Common myeloid progenitor, CD34-positive (primary cell): ENCODE results near the gene KRT34.

ENCODE experiments used
- CTCF ChIA-PET: fragments of 350-600 bp; sonication (Branson Sonifier 250); formaldehyde crosslinking; loops from one replicate; lab custom pipeline; 2021; ENCODE audit warnings: antibody characterized with exemption; lab: Charles Lee
- POLR2A ChIA-PET: fragments of 350-600 bp; sonication (Branson Sonifier 250); formaldehyde crosslinking; loops from one replicate; lab custom pipeline; 2021; ENCODE audit warnings: antibody characterized with exemption; lab: Charles Lee
- DNase-seq, 3 donors: peaks; one replicate each; pipeline versions ENCODE4 v3.0.0 to v3.0.0-alpha.2; 2013
- H3K27ac ChIP-seq, 2 experiments: 1 replicate in 1 of 2; 2 replicates in 1 of 2; pipeline ENCODE4 v1.7.0; 2013; ENCODE audit warnings: inconsistent platforms in 2 of 2, low read length in 2 of 2, mild to moderate bottlenecking in 2 of 2, low read depth in 1 of 2, moderate library complexity in 1 of 2; ENCODE audit not compliant: severe bottlenecking in 2 of 2, insufficient read depth in 1 of 2, poor library complexity in 1 of 2
- H3K27me3 ChIP-seq, 5 experiments: replicated peaks in 2 of 5; 1 replicate in 3 of 5; 2 replicates in 2 of 5; pipeline versions ENCODE4 v1.6.1 to v1.7.0; 2013; ENCODE audit warnings: low read length in 4 of 5, mild to moderate bottlenecking in 2 of 5, moderate library complexity in 2 of 5, inconsistent platforms in 1 of 5; ENCODE audit not compliant: insufficient read depth in 5 of 5, control insufficient read depth in 4 of 5
- H3K36me3 ChIP-seq, 4 experiments: 1 replicate in 2 of 4; 2 replicates in 2 of 4; pipeline versions ENCODE4 v1.6.1 to v1.7.0; 2013; ENCODE audit warnings: low read length in 3 of 4, control low read depth in 1 of 4, mild to moderate bottlenecking in 1 of 4; ENCODE audit not compliant: control insufficient read depth in 4 of 4, insufficient read depth in 4 of 4
- H3K4me1 ChIP-seq, 4 experiments: 1 replicate in 3 of 4; 2 replicates in 1 of 4; pipeline versions ENCODE4 v1.6.1 to v1.7.1; 2013; ENCODE audit warnings: low read length in 3 of 4, mild to moderate bottlenecking in 3 of 4, control low read depth in 1 of 4, inconsistent platforms in 1 of 4, moderate library complexity in 1 of 4; ENCODE audit not compliant: control insufficient read depth in 4 of 4, insufficient read depth in 4 of 4; ENCODE audit errors: control extremely low read depth in 1 of 4
- H3K4me3 ChIP-seq, 7 experiments: 1 replicate in 4 of 7; 2 replicates in 3 of 7; pipeline versions ENCODE4 v1.5.1 to v1.7.0; 2013; ENCODE audit warnings: mild to moderate bottlenecking in 7 of 7, low read length in 6 of 7, moderate library complexity in 6 of 7, inconsistent platforms in 2 of 7, low read depth in 2 of 7, control low read depth in 1 of 7; ENCODE audit not compliant: insufficient read depth in 4 of 7, control insufficient read depth in 1 of 7; ENCODE audit errors: extremely low read depth in 1 of 7
- H3K9me3 ChIP-seq, 5 experiments: 1 replicate in 4 of 5; 2 replicates in 1 of 5; pipeline versions ENCODE4 v1.6.1 to v1.7.1; 2013; ENCODE audit warnings: low read length in 4 of 5, mild to moderate bottlenecking in 2 of 5, inconsistent platforms in 1 of 5, low read depth in 1 of 5, moderate library complexity in 1 of 5; ENCODE audit not compliant: control insufficient read depth in 4 of 5, insufficient read depth in 2 of 5; ENCODE audit errors: control extremely low read depth in 1 of 5
- WGBS: methylation state at CpG from one replicate; pipeline ENCODE4 v1.1.5; 2013; ENCODE audit not compliant: insufficient coverage; 5-methylcytosine and 5-hydroxymethylcytosine counted together

The KRT34 gene

GRCh38 chr17:41421116-41421515 is 39.0 kb upstream of the KRT34 start:
- no peak overlapping the region for H3K4me3 ChIP-seq
- H3K27me3 ChIP-seq, result peaks cover 0 to 5% (median 0%) of the 10 kb centered on the region in 5 experiments
- no peak overlapping the region for H3K27ac ChIP-seq
- no peaks in the 10 kb centered on the region for H3K4me1 ChIP-seq
- no peak for DNase-seq
- POLR2A ChIA-PET, result no interaction called here
- CTCF ChIA-PET, result no interaction called here
- 95% methylated on average over 8 of the region's 9 CpGs for WGBS
- no peaks in the 10 kb centered on the region for H3K9me3 ChIP-seq
- no peaks in the 10 kb centered on the region for H3K36me3 ChIP-seq

DNA sequence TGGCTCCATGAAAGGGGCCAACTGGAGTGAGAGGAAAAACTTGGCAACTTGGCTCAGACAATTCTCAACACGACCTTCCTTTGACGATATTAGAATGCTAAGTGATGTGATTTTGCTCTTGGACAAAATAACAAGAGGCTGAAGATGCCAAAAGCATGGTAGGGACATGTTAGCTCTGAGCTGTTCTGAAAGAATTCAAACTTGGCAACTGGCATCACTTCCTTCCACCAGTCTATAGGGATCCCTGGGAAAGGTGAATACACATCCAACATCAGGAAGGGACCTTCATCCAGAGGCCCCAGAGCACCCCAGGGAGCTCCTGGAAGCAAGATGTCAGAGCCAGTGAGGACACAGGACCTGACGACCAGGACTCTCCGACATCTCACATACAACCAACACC is 38.0 kb upstream of the KRT34 start:
- no peaks in the 10 kb centered on the region for H3K36me3 ChIP-seq
- H3K27ac ChIP-seq, result no peak overlapping the region
- WGBS, result 100% methylated on average over 4 of the region's 4 CpGs
- ChIA-PET POLR2A (no interaction called here), CTCF (no interaction called here)
- H3K4me3 ChIP-seq, result no peak overlapping the region
- H3K27me3 ChIP-seq, result peaks cover 0 to 5% (median 0%) of the 10 kb centered on the region in 5 experiments
- no peaks in the 10 kb centered on the region for H3K9me3 ChIP-seq
- DNase-seq, result no peak
- no peaks in the 10 kb centered on the region for H3K4me1 ChIP-seq

- Histone ChIP-seq H3K27me3 (peaks cover 0 to 5% (median 0%) of the 10 kb centered on the region in 5 experiments), H3K36me3 (no peaks in the 10 kb centered on the region), H3K9me3 (no peaks in the 10 kb centered on the region), H3K27ac (no peak overlapping the region), H3K4me1 (no peaks in the 10 kb centered on the region), H3K4me3 (no peak overlapping the region)
- POLR2A ChIA-PET, result no interaction called here
- WGBS, result 100% methylated on average over 4 of the region's 4 CpGs
- no peak for DNase-seq
- CTCF ChIA-PET, result no interaction called here
Measured at GRCh38 chr17:41419716-41420115, 37.6 kb upstream of the KRT34 start.

DNA sequence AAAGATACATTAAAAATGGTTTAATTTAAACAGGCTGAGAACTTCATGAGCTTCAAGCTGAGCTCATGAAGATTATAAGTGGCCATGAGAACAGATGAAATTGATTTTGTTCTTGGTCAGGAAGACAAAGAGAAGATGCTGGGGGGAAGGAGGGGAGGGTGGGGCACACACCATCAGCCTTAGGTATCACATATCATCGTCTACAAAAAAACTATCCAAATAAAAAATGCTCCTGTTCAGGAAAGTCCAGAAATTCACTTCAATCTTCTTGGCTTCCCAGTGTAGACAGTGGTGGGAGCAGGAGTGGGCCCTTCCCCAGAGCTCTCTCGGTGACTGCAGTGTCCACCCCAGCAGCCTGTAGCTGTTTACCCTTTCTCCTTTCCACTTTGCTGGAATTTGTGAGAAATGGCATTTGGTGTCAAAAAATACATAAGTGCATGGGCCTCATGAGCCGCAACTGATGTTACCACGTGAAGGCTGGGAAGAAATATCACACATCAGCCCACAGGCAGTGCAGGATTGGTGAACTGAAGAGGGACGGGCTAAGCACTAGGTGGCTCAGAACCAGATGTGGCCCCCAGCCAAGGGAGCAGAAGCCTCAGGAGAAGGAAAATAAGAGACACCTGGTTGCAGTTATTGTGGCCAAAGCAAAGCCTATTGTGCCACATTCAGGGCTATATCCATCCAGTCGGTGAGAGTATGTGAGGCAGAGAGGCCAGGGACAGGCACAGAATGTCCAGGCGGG is 36.2 kb upstream of the KRT34 start:
- Histone ChIP-seq H3K27me3 (peaks cover 0 to 4% (median 0%) of the 10 kb centered on the region in 5 experiments), H3K4me3 (no peak overlapping the region), H3K9me3 (no peaks in the 10 kb centered on the region), H3K4me1 (no peaks in the 10 kb centered on the region), H3K27ac (no peak overlapping the region), H3K36me3 (no peaks in the 10 kb centered on the region)
- no peak for DNase-seq
- ChIA-PET POLR2A (no interaction called here), CTCF (interaction anchor here (1.7 kb wide), 1 partner anchor 562 kb away, joined by 3 read pairs; no protein-coding TSS in a partner anchor)
- 84% methylated on average over 5 of the region's 7 CpGs for WGBS

DNA sequence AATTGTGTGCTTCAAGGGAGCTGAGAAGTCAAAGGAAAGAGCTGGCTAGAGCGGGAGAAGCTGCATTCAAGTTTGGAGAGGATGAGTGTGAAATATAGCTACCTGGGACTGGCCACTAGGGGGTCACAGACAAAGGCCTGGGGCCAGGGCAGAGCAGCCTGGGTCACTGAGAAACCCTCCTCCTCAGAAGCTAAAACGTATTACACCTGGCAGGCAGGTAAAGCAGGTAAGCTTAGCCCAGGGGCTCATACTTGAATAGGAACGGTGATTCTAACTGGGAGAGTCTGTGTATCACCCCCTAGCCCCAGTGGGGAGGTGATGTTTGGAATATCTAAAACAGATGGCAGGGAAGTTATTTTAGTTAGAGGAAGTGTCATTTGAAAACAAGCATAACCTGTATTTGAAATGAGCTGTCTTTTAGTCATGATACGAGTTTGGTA is 35.5 kb upstream of the KRT34 start:
- CTCF ChIA-PET, result interaction anchor here (1.7 kb wide), 1 partner anchor 561 kb away, joined by 3 read pairs; no protein-coding TSS in a partner anchor
- peaks cover 0 to 7% (median 0%) of the 10 kb centered on the region in 5 experiments for H3K27me3 ChIP-seq
- WGBS, result 81% methylated on average over 2 of the region's 4 CpGs
- H3K9me3 ChIP-seq, result no peaks in the 10 kb centered on the region
- no peaks in the 10 kb centered on the region for H3K4me1 ChIP-seq
- H3K36me3 ChIP-seq, result no peaks in the 10 kb centered on the region
- H3K27ac ChIP-seq, result no peak overlapping the region
- DNase-seq, result peak in 2 of 3 donors; percentile 13 to 20
- H3K4me3 ChIP-seq, result no peak overlapping the region
- POLR2A ChIA-PET, result no interaction called here

- H3K27me3 ChIP-seq, result peaks cover 0 to 7% (median 0%) of the 10 kb centered on the region in 5 experiments
- WGBS, result 100% methylated on average over 5 of the region's 6 CpGs
- H3K27ac ChIP-seq, result no peak overlapping the region
- H3K9me3 ChIP-seq, result no peaks in the 10 kb centered on the region
- no peak overlapping the region for H3K4me3 ChIP-seq
- ChIA-PET POLR2A (no interaction called here), CTCF (interaction anchor here (1.7 kb wide), 1 partner anchor 561 kb away, joined by 3 read pairs; no protein-coding TSS in a partner anchor)
- H3K4me1 ChIP-seq, result no peaks in the 10 kb centered on the region
- DNase-seq, result no peak
- no peaks in the 10 kb centered on the region for H3K36me3 ChIP-seq
Measured at GRCh38 chr17:41417127-41417526, 35.0 kb upstream of the KRT34 start.

- H3K4me3 ChIP-seq, result no peak overlapping the region
- CTCF ChIA-PET, result interaction anchor here (1.7 kb wide), 1 partner anchor 560 kb away, joined by 3 read pairs; no protein-coding TSS in a partner anchor
- no peaks in the 10 kb centered on the region for H3K9me3 ChIP-seq
- WGBS, result 92% methylated on average over 4 of the region's 5 CpGs
- no peaks in the 10 kb centered on the region for H3K4me1 ChIP-seq
- no peaks in the 10 kb centered on the region for H3K36me3 ChIP-seq
- POLR2A ChIA-PET, result no interaction called here
- H3K27me3 ChIP-seq, result peaks cover 0 to 8% (median 0%) of the 10 kb centered on the region in 5 experiments
- DNase-seq, result peak in 1 of 3 donors; percentile 3
- H3K27ac ChIP-seq, result no peak overlapping the region
Measured at GRCh38 chr17:41416479-41416878, 34.4 kb upstream of the KRT34 start.
